ENCODE measurements around the gene ADGRG1. TPM values are rescaled to one million over a fixed set of nuclear protein-coding genes. Genes with fewer than 3 reads are reported as not detected.

Gene ADGRG1
- total and polyA plus RNA-seq, 2 donors (not counting 1 experiment from before 2014, with no cell fraction given), result 1.6 to 1.8 TPM

- H3K27me3 ChIP-seq (ENCODE audit: control insufficient read depth, insufficient read depth, low read length), result no peaks in the 10 kb centered on the region
- no peak for TF ChIP-seq EZH2 (IDR thresholded peaks at IDR 0.05; ENCODE audit: low read length, missing control alignments)
- TF ChIP-seq, protein P1, sequence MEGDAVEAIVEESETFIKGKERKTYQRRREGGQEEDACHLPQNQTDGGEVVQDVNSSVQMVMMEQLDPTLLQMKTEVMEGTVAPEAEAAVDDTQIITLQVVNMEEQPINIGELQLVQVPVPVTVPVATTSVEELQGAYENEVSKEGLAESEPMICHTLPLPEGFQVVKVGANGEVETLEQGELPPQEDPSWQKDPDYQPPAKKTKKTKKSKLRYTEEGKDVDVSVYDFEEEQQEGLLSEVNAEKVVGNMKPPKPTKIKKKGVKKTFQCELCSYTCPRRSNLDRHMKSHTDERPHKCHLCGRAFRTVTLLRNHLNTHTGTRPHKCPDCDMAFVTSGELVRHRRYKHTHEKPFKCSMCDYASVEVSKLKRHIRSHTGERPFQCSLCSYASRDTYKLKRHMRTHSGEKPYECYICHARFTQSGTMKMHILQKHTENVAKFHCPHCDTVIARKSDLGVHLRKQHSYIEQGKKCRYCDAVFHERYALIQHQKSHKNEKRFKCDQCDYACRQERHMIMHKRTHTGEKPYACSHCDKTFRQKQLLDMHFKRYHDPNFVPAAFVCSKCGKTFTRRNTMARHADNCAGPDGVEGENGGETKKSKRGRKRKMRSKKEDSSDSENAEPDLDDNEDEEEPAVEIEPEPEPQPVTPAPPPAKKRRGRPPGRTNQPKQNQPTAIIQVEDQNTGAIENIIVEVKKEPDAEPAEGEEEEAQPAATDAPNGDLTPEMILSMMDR (conservative IDR thresholded peaks at IDR 0.05 in 1 of 2, IDR thresholded peaks at IDR 0.05 in 1 of 2; ENCODE audit: low read depth in 1 of 2, low read length in 2 of 2), result no peak
- H3K79me2 ChIP-seq (ENCODE audit: control insufficient read depth, insufficient read depth, low read length), result no peaks in the 10 kb centered on the region
- H2AFZ ChIP-seq (ENCODE audit: low read length), result no peak overlapping the region
- H4K20me1 ChIP-seq (ENCODE audit: control insufficient read depth, extremely low read depth, insufficient read depth, low read length), result no peaks in the 10 kb centered on the region
- no peaks in the 10 kb centered on the region for H3K9me3 ChIP-seq (ENCODE audit: control insufficient read depth, insufficient read depth, low read depth, low read length)
- H3K4me2 ChIP-seq (ENCODE audit: extremely low read depth, insufficient read depth, low read length), result no peak overlapping the region
- no peaks in the 10 kb centered on the region for H3K4me1 ChIP-seq (ENCODE audit: control insufficient read depth, extremely low read depth, insufficient read depth, low read length)
- H3K36me3 ChIP-seq (ENCODE audit: control insufficient read depth, insufficient read depth, low read length), result no peaks in the 10 kb centered on the region
- H3K9ac ChIP-seq (ENCODE audit: insufficient read depth, low read length), result no peak overlapping the region
- H3K4me3 ChIP-seq (replicated peaks in 1 of 4; ENCODE audit: control extremely low read depth in 1 of 4, insufficient read depth in 1 of 4, low read depth in 3 of 4, low read length in 4 of 4), result no peak overlapping the region
- DNase-seq (ENCODE audit: low read depth in 2 of 2), result no peak
- H3K27ac ChIP-seq (ENCODE audit: insufficient read depth, low read length), result no peak overlapping the region
These were observed 10.8 kb upstream of the ADGRG1 start for GRCh38 chr16:57617604-57618111.

DNA sequence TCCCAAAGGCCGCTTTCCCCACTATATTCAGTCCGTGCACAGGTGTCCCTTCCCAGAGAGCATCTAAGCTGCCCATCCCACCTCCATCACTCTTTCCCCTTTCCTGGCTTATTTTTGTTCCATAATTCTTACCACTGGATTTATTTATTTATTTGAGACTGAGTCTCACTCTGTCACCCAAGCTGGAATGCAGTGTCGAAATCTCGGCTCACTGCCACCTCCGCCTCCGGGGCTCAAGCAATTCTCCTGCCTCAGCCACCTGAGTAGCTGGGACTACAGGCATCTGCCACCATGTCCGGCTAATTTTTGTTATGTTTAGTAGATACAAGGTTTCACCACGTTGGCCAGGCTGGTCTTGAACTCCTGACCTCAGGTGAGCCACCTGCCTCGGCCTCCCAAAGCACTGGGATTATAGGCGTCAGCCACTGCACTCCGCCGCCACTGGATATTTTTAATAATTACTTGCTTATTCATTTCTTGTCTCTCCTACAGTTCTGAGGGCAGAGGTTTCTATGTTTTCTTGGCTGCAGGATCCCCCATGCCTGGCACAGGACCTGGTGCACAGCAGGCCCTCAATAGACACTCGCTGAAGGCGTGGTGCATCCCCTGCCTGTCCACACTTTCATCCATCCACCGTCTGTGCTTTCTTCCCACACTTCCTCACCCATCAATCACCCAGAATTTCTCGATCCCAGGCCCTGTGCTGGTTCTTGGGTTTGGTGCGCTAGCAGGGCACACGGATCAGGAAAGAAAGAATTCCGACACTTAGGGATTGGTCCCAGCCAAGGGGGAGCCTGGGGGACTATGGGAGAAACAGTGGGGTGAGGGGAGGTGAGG lies 9.9 kb upstream of the ADGRG1 start:
- Histone ChIP-seq H3K36me3 (ENCODE audit: control insufficient read depth, insufficient read depth, low read length) (no peaks in the 10 kb centered on the region), H3K9ac (ENCODE audit: insufficient read depth, low read length) (no peak overlapping the region), H3K4me2 (ENCODE audit: extremely low read depth, insufficient read depth, low read length) (no peak overlapping the region), H3K9me3 (ENCODE audit: control insufficient read depth, insufficient read depth, low read depth, low read length) (no peaks in the 10 kb centered on the region), H3K79me2 (ENCODE audit: control insufficient read depth, insufficient read depth, low read length) (no peaks in the 10 kb centered on the region), H3K4me3 (replicated peaks in 1 of 4; ENCODE audit: control extremely low read depth in 1 of 4, insufficient read depth in 1 of 4, low read depth in 3 of 4, low read length in 4 of 4) (no peak overlapping the region), H3K27ac (ENCODE audit: insufficient read depth, low read length) (no peak overlapping the region), H3K27me3 (ENCODE audit: control insufficient read depth, insufficient read depth, low read length) (no peaks in the 10 kb centered on the region), H3K4me1 (ENCODE audit: control insufficient read depth, extremely low read depth, insufficient read depth, low read length) (no peaks in the 10 kb centered on the region), H4K20me1 (ENCODE audit: control insufficient read depth, extremely low read depth, insufficient read depth, low read length) (no peaks in the 10 kb centered on the region), H2AFZ (ENCODE audit: low read length) (no peak overlapping the region)
- DNase-seq (ENCODE audit: low read depth in 2 of 2), result no peak
- no peak for TF ChIP-seq EZH2 (IDR thresholded peaks at IDR 0.05; ENCODE audit: low read length, missing control alignments)
- TF ChIP-seq, protein P1 (conservative IDR thresholded peaks at IDR 0.05 in 1 of 2, IDR thresholded peaks at IDR 0.05 in 1 of 2; ENCODE audit: low read depth in 1 of 2, low read length in 2 of 2), result no peak

GRCh38 chr16:57619133-57619605 lies 9.3 kb upstream of the ADGRG1 start:
- H3K9ac ChIP-seq (ENCODE audit: insufficient read depth, low read length), result no peak overlapping the region

More at GRCh38 chr16:57619133-57619605, 9.3 kb upstream of the ADGRG1 start:
- DNase-seq (ENCODE audit: low read depth in 2 of 2), result no peak
- no peak overlapping the region for H2AFZ ChIP-seq (ENCODE audit: low read length)
- H3K9me3 ChIP-seq (ENCODE audit: control insufficient read depth, insufficient read depth, low read depth, low read length), result no peaks in the 10 kb centered on the region
- no peak overlapping the region for H3K4me3 ChIP-seq (replicated peaks in 1 of 4; ENCODE audit: control extremely low read depth in 1 of 4, insufficient read depth in 1 of 4, low read depth in 3 of 4, low read length in 4 of 4)
- no peaks in the 10 kb centered on the region for H3K79me2 ChIP-seq (ENCODE audit: control insufficient read depth, insufficient read depth, low read length)
- H3K4me1 ChIP-seq (ENCODE audit: control insufficient read depth, extremely low read depth, insufficient read depth, low read length), result no peaks in the 10 kb centered on the region
- no peak overlapping the region for H3K4me2 ChIP-seq (ENCODE audit: extremely low read depth, insufficient read depth, low read length)
- no peak overlapping the region for H3K27ac ChIP-seq (ENCODE audit: insufficient read depth, low read length)
- no peaks in the 10 kb centered on the region for H3K36me3 ChIP-seq (ENCODE audit: control insufficient read depth, insufficient read depth, low read length)
- no peaks in the 10 kb centered on the region for H4K20me1 ChIP-seq (ENCODE audit: control insufficient read depth, extremely low read depth, insufficient read depth, low read length)
- TF ChIP-seq EZH2 (IDR thresholded peaks at IDR 0.05; ENCODE audit: low read length, missing control alignments), result no peak
- TF ChIP-seq, protein P1 (conservative IDR thresholded peaks at IDR 0.05 in 1 of 2, IDR thresholded peaks at IDR 0.05 in 1 of 2; ENCODE audit: low read depth in 1 of 2, low read length in 2 of 2), result no peak
- no peaks in the 10 kb centered on the region for H3K27me3 ChIP-seq (ENCODE audit: control insufficient read depth, insufficient read depth, low read length)
